ENCODE results near the gene FGG. TPM values are rescaled to one million over a fixed set of nuclear protein-coding genes. Genes with fewer than 3 reads are reported as not detected.

FGG gene
- total RNA-seq, 1 experiment from 2014 or later, result not detected

- no peak overlapping the region for H2BK12ac ChIP-seq (ENCODE audit: insufficient read length, low read depth, low read length)
- no peaks in the 10 kb centered on the region for H3K4me1 ChIP-seq (ENCODE audit: insufficient read depth, low read length)
- no peak overlapping the region for H3K4ac ChIP-seq (ENCODE audit: low read depth, low read length)
- no peak for DNase-seq
- no peak overlapping the region for H3K4me3 Mint-ChIP-seq
- no peak overlapping the region for H2BK120ac ChIP-seq (ENCODE audit: low read depth, low read length, poor library complexity, severe bottlenecking)
- H4K91ac ChIP-seq (ENCODE audit: insufficient read length, low read depth, low read length), result no peak overlapping the region
- H3K79me2 ChIP-seq (ENCODE audit: insufficient read depth, low read length), result no peaks in the 10 kb centered on the region
- no peak overlapping the region for H3K23ac ChIP-seq (ENCODE audit: insufficient read length, low read depth, low read length)
- no peaks in the 10 kb centered on the region; a peak in 1 of 5 replicates for H3K9me3 Mint-ChIP-seq
- no peak overlapping the region for H3K56ac ChIP-seq (ENCODE audit: insufficient read length, low read depth, low read length)
- WGBS (ENCODE audit: extremely low coverage, insufficient read length, low lambda C conversion rate), result no CpG with 5 or more reads among the region's 2 CpGs
- H3K14ac ChIP-seq (ENCODE audit: insufficient read depth, low read length), result no peak overlapping the region
- H2BK15ac ChIP-seq (ENCODE audit: low read depth, low read length), result no peak overlapping the region
- no peak overlapping the region for H3K4me2 ChIP-seq (ENCODE audit: insufficient read depth, insufficient read length, low read length)
- no peak overlapping the region for H2BK20ac ChIP-seq (ENCODE audit: low read depth, low read length, poor library complexity, severe bottlenecking)
- H3K27me3 Mint-ChIP-seq (ENCODE audit: low read depth), result no peaks in the 10 kb centered on the region; the same call in 1 of the 2 replicates
- H3K9ac ChIP-seq (ENCODE audit: extremely low read depth, insufficient read length, low read length), result no peak overlapping the region
- H4K20me1 ChIP-seq (ENCODE audit: control insufficient read depth, insufficient read depth, insufficient read length), result no peaks in the 10 kb centered on the region
- H3K9me3 ChIP-seq (ENCODE audit: control insufficient read depth, low read depth, low read length), result no peaks in the 10 kb centered on the region
- H4K5ac ChIP-seq (ENCODE audit: insufficient read length, low read depth, low read length), result no peak overlapping the region
- no peak overlapping the region for H2BK5ac ChIP-seq (ENCODE audit: insufficient read length, low read length)
- no peaks in the 10 kb centered on the region for H3K23me2 ChIP-seq (ENCODE audit: insufficient read length, low read depth, low read length, poor library complexity, severe bottlenecking)
- no peaks in the 10 kb centered on the region for H3K27me3 ChIP-seq (ENCODE audit: insufficient read depth, low read length)
- H3K4me1 Mint-ChIP-seq, result peaks cover 2 to 9% of the 10 kb centered on the region in 2 experiments; a peak in 3 of 4 replicates
- no peak overlapping the region for H2AFZ ChIP-seq (ENCODE audit: low read length)
- H3K79me1 ChIP-seq (ENCODE audit: insufficient read depth, low read depth, low read length, poor library complexity, severe bottlenecking), result no peaks in the 10 kb centered on the region
- TF ChIP-seq, protein P1, sequence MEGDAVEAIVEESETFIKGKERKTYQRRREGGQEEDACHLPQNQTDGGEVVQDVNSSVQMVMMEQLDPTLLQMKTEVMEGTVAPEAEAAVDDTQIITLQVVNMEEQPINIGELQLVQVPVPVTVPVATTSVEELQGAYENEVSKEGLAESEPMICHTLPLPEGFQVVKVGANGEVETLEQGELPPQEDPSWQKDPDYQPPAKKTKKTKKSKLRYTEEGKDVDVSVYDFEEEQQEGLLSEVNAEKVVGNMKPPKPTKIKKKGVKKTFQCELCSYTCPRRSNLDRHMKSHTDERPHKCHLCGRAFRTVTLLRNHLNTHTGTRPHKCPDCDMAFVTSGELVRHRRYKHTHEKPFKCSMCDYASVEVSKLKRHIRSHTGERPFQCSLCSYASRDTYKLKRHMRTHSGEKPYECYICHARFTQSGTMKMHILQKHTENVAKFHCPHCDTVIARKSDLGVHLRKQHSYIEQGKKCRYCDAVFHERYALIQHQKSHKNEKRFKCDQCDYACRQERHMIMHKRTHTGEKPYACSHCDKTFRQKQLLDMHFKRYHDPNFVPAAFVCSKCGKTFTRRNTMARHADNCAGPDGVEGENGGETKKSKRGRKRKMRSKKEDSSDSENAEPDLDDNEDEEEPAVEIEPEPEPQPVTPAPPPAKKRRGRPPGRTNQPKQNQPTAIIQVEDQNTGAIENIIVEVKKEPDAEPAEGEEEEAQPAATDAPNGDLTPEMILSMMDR (conservative IDR thresholded peaks at IDR 0.05), result no peak
- H3K27ac ChIP-seq (ENCODE audit: insufficient read length, low read depth, low read length), result no peak overlapping the region
- no peak overlapping the region for H4K8ac ChIP-seq (replicated peaks; ENCODE audit: insufficient read length, low read depth, low read length)
- H3K36me3 Mint-ChIP-seq (ENCODE audit: insufficient read depth in 1 of 3, low read depth in 3 of 3), result no peaks in the 10 kb centered on the region
- no peak overlapping the region for H3T11ph ChIP-seq (ENCODE audit: low read length)
- H3K27ac Mint-ChIP-seq, result no peak overlapping the region
- H3K18ac ChIP-seq (ENCODE audit: insufficient read length, low read depth, low read length), result no peak overlapping the region
- no peak overlapping the region for H2AK5ac ChIP-seq (ENCODE audit: insufficient read length, low read length)
Observed at GRCh38 chr4:154643493-154643892, 31.0 kb upstream of the FGG start.

Data from H9 (cell line).